ENCODE measurements around the gene ZNF837. TPM values are rescaled to one million over a fixed set of nuclear protein-coding genes. Genes with fewer than 3 reads are reported as not detected.
"Not testable (repeated sequence)": the region's sequence is repeated elsewhere in the genome, so short reads cannot be mapped to it uniquely, and the experiment has no call there.

ZNF837 gene
- polyA plus RNA-seq, 1 donor = 3.1 TPM

DNA sequence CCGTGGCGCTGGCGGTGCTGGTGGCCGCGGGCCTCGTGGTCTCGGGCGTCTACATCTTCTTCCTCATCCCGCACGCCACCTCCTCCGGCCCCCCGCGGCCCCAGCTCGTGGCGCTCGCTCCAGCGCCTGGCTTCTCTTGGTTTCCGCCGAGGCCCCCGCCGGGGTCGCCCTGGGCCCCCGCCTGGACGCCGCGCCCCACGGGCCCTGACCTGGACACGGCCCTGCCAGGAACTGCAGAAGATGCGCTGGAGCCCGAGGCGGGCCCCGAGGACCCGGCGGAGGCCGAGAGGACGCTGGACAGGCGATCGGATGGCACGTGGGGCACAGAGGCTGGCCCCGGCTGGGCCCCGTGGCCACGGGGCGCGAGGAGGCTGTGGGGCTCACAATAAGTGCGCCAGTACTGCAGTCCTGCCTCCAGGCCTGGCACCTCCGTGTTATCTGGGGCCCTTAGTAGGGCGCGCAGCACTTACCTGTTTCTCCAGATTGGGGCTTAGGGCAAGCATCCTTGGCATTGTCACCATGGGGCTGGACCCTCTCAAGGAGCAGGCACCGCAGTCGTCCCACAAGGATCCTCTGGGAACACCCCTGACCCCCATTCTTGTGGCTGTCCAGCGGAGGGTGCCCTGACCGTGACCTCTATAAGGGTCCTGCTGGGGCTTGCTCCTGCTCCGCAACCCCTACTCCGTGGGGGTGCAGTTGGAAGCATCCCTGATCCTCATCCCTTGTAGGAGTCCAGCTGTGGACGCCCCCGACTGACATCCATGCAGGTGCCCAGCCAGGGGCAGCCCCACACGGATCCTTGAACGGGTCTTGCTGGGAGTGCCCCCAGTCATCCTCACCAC lies 16.1 kb upstream of the ZNF837 start:
- no peak for DNase-seq

DNA sequence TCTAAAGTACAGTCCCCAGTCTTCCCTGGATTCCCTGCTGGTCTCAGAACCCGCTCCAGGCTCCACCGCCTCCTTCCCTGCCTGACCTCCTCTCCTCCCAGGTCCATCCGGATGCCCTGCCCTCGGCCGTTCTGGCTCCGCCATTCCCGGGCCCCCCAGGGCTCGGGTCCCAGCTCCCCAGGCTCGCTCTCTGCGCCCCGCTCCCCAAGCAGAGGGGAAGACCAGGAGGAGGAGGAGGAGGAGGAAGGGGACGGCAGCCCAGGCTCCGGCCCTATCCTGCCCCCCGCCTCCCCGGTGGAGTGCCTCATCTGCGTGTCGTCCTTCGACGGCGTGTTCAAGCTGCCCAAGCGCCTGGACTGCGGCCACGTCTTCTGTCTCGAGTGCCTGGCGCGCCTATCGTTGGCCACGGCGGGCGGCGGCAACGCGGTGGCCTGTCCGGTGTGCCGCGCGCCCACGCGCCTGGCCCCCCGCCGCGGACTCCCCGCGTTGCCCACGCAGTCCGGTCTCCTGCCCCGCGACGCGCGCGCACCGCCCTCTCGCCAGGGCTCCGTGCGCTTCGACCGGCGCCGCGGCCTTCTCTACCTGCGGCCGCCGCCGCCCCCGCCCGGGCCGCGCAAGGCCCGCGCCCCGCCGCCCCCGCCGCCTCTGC lies 15.3 kb upstream of the ZNF837 start:
- DNase-seq = no peak

DNA sequence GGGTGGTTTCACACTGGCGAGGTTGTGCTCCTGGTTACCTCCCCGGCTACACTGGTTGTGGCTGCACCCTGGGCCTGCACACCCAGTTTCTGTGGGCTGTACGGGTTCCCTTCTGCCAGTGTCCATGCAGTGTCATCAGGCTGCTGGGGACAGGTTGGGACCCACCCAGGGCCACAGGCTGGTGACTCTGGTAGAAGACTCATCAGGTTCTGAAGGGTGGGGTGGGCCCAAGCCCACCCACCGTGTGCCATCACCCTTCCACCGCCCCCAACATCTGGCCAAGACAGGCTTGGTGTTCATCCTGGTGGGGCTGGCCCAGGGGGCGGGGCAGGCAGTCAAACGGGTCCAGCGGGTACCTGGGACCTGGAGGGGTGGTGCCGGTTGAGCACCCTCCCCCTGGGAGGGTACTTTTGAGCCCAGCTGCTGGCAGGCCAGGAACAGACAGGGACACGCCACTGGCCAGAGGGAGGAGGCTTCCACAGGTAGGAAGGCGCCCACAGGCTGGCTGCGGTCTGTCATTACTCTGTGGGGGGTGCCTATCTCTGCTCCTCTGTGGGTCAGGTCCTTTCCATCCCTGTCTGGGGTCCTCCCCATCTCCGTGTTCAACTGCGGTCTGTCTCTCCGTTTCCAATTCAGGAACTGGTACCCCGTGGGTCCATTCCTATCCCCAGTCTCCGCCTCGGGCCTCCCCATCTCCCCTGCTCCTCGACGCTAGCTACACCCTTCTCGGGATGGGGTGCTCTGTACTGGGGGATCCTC lies 14.6 kb upstream of the ZNF837 start, which contains the start of gene RNF225:
Gene RNF225 (plus strand): TSS at position 437 of the 759 bp plus-strand sequence. CDS start 434 bp downstream, outside the sequence.
- no peak for DNase-seq

DNA sequence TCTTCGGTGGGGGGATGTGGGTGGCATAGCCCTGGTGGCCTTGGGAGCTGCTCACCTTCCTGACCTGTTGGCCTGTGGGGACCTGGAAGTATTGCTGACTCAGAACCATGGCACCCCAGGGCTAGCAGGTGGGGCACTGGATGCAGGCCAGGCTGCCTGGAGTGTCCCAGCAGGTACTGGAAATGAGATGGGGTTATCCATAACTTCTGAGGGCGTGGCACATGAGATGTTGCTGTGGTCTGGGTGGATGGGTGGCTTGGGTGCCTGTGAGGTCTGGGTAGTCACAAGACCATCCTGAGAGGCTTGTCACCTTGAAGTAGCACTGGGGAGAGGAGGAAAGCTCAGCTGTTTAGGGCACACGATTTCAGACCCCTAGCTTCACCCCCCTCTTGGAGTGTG lies 14.0 kb upstream of the ZNF837 start:
- no peak for DNase-seq

DNA sequence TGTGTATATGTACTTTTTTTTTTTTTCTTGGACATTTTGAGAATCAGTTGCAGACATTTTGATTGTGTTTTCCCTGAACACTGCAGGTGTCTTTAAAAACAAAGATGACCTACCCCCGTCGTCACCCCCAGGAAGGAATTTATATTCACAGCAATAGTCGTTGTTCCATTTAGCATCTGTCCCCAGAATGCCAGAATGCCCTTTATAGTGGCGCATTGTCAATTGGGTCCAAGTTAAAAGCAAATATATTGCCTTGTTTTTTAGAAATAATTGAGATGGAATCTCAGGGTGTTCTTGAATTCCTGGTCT lies 12.8 kb upstream of the ZNF837 start:
- DNase-seq = no peak

DNA sequence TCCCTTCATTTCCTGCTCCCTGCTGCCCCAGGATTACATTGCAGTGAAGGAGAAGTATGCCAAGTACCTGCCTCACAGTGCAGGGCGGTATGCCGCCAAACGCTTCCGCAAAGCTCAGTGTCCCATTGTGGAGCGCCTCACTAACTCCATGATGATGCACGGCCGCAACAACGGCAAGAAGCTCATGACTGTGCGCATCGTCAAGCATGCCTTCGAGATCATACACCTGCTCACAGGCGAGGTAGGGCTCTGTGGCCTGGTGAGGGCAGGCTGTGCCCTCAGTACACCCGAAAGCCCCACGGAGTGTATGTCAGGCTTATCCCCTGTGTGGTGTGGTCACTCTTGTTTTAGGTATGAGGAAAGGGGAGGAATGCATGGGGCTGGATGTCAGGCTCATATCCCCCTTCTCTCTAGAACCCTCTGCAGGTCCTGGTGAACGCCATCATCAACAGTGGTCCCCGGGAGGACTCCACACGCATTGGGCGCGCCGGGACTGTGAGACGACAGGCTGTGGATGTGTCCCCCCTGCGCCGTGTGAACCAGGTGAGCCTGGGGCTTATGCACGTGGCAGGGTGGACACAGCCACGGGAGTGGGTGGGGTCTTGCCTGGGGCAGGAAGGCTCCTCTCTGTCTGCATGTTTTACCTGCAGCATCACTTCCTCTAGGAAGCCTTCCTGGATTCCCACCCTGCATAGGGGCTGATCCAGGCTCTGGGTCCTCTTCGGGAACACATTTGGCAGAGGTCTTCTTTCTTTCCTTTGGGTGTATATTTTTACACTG lies 12.3 kb upstream of the ZNF837 start:
- no peak for DNase-seq

DNA sequence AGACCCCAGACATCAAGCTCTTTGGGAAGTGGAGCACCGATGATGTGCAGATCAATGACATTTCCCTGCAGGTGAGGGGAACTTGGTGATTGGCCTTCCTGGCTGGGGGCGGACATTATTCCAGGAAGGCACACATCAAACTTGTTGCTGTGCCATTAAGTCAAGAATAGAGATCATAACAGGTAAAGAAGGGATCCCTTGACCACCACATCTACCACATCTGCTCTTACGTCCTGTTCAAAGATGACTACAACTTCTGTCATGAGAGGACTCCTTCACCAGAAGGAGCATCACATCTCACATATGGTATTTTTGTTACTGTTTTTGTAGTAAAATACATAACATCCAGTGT lies 7.3 kb upstream of the ZNF837 start:
- DNase-seq = no peak

DNA sequence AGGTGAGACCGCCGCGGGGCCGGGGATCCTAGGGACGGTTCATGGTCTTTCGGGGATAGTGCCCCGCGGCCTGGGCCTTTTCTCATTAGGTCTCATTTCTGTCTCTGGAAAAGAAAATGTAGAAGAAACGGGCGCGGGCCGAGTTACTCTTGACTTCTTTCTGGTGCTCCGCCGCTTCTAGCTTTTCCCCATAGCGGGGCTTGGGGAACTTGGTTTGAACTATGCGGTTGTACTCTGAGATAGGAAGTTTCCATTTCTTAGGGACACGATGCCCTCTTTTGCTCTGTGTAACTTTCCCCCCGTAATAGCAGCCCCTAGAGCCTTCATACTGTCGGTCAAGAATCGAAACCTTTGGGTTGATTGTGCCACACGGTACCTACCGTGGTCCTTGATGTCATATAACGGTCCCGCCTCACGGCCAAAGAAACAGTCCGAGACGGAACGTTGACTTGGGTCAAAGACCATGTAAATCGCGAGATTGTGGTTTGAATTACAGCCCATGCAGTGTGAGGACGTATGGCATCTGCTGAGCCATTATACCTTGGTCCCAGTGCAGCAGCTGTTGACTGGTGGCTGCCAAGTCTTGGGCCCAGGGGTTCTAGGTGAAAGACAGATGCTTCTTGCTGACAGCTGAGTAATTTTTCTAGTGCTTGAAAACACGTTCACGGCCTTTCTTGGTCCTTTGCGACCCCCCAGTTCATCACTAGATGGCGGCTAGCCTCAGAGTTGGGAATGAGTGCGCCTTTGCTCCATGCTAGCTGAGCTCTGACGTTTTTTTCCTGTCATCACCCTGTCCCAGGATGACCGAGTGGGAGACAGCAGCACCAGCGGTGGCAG lies 6.7 kb upstream of the ZNF837 start:
- DNase-seq = no peak

DNA sequence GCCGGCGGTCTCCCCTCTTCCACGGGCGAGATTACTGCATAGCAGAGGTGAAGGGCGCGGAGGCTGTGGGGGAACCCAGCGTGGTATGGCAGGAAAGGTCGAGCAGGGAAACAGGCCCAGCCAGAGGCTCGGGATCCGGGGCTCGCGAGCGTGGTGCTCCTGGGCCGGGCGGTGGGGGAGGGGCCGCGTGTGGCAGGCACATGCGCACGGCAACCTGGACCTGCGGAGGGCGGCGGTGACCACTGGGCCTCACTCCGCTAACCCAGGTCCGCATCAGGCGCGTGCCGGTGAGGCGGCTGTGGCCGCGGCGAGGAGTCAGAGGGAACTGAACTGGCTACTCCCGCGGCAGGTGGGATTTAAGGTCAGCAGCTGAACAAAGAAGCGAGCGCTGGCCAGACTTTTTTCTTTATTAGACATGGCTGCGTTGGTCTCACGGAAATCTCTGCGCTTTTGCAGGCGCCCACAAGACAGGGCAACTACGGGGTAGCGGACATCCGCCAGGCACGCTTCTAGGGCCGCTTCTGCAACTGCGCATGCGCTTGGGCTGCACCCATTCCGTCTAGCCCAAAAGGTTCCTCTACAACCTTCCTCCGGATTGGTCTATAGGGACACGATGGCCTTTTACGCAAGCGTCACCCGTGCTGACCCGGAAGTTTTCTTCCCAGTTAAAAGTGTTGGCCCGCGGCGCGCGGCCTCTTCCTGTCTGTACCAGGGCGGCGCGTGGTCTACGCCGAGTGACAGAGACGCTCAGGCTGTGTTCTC lies 5.9 kb upstream of the ZNF837 start, which contains the start of gene RPS5:
Gene RPS5 (plus strand): TSS at position 694 of the 762 bp plus-strand sequence. CDS start 869 bp downstream, outside the sequence.
- peak; percentile 98 for DNase-seq

DNA sequence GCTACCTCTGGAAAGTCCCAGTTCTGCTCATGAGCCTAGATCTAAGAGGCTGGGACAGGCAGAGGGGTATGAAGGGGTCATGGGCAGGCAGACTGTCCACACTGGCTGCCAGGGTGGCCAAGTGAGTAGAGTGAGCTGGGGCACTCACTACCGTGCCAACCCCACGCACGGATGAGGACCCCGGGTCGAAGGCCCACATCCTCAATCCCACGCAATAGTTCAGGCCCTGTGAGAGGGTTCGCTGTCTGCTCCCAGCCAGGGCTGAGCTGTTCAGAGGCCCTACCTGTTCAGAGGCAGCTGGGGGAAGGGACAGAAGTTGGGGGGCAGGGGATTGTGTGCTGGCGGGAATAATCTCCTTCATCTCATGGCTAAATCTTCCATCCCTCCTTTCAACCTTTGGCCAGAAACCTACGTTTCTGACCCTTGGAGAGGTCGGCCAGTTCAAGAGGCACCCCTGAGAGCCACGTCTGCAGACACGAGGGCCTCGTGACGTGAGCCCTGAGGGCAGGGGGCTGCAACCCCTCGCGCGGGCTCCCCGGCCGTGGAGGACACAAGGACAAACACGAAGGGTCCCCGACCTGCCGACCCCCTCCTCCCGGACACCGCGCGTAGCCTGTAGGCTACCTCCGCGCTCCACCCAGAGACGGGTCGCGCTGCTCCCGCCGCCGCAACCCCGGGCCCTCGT lies 5.2 kb upstream of the ZNF837 start:
- no peak for DNase-seq

DNA sequence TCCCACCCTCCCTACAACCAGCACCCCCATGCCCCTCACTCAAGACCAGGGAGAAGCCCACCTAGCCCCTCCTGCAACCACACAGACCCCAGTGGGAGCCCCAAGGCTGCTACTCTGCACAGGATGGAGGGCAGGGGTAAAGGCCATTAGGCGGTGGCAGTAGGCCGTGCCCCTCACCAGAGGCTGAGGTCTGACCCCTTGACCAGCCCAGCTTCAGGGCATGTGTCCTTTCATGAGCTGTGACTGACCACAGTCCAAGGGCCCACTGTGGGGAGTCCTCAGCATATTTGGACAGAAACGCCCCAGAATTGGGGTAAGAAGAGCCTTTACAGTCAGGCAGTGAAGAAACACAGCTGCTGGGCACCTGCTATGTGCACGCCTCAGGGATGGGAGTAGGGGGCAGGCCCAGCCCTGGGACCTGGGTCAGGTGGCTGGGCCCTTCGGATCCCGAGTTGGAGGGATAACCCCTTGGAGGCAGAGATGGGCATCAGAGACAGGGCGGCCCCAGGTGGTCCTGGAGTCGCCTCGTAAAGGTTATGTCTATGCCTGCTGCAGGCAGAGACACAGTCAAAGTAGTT lies 4.6 kb upstream of the ZNF837 start:
- no peak for DNase-seq

DNA sequence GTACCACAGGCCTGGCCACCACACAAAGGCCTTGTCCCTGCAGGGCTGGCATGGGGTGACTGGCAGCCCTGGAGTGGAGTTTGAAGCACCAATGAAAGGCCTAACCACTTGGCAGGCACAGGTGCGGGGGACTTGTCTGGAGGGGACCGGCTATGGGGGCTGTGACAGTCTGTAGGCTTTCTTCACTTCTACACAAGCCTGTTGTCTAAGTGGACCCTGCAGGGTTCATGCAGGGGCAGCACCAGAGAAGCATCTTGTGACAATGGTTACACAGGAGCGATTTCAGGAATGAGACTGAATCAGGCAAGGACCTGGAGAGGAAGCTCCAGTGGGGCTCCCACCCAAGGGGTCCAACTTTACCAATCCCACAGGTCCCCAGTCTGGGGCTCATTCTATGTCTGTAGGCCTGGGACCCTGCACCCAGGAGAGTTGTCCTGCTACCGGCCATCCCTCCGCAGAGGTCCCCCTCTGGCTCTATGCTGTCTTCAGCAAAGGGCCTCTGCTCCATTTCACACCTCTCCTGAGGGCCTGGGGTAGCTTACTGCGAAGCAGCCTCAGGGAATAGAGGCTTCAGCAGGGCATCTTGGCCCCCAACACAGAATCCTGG lies 2.3 kb upstream of the ZNF837 start:
- no peak for DNase-seq

DNA sequence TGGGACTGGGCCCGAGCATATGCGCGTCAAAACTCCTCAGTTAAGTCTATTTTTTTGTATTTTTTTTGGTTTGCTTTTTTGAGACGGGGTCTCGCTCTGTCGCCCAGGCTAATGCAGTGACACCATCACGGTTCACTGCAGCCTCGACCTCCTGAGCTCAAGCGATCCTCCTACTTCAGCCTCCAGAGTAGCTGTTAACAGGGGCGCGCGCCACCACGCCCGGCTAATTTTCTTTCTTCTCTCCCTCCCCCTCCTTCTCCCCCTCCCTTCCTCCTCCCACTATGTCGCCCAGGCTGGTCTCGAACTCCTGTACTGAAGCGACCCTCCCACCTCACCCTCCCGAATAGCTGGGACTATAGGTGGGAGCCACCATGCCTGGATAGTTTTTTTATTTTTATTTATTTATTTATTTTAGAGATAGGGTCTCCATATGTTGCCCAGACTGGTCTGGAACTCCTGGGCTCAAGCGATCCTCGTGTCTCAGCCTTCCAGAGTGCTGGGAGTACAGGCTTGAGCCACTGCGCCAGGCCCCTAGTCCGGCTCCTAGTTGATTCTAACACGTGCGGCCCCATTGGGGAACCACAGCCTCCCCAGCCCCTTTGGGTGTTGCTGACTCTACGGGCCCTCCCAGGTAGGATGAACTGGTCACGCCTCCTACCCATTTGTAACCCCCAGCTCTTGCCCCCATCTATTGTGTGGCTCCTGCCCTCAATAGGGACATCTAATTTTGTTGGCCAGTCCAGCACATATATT lies 806 bp upstream of the ZNF837 start:
- DNase-seq = no peak

DNA sequence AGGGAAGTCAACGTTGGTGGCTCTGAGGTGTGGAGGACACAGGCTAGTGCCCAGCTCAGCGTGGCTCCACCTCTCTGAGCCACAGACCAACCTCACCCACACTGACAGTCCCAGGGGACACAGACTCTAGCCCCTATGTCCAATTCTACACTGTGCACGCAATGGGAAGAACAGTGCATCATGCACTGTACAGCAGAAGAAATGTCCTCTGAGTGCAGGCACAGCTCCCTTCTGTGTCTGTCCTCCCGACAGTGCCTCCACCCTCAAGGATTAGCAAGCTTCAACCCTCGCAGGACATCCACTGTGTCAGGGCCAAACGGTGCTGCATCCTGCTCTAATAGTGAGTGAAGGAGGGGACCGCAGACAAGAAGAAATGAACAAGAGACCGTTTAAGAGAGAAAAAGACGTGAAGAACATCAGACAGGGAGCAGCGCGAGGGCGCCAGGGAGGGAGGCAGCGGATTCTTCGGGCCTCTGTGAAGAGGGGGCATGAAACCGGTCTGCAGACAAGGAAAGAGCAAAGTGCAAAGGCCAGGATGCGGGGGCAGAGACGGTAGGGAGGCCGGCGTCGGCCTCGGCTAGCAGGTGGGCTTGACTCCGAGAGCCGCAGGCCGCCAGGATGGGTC lies 681 bp downstream of the ZNF837 start:
- no peak for DNase-seq

DNA sequence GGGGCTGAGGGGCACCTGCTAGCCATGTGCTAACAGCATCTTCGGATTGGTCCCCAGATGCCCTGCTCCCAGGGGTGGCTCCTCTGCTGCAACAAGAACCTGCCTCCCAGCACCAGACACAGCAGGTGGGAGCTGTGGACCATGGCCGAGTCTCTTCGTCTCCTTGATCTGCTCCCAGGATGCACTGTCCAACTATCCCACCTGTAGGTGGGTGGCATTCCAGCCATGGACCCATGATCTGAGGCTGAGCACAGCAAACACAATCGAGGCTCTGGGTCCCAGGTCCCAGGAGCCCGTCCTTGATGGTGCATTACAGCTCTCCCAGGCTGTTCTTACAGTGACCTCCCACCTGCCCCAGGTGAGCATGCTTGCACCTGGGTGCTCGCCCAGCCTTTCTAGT lies 1.6 kb downstream of the ZNF837 start:
- no peak for DNase-seq

DNA sequence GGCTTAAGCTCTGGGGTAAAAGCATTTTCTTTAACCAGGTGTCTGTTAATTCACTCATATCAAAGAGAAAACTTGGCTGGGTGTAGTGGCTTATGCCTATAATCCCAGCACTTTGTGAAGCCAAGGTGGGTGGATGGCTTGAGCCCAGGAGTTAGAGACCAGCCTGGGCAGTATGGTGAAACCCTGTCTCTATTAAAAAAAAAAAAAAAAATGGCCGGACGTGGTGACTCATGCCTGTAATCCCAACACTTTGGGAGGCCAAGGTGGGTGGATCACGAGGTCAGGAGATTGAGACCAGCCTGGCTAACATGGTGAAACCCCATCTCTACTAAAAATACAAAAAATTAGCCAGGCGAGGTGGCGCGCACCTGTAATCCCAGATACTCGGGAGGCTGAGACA lies 4.1 kb downstream of the ZNF837 start:
- DNase-seq = not testable (repeated sequence)

DNA sequence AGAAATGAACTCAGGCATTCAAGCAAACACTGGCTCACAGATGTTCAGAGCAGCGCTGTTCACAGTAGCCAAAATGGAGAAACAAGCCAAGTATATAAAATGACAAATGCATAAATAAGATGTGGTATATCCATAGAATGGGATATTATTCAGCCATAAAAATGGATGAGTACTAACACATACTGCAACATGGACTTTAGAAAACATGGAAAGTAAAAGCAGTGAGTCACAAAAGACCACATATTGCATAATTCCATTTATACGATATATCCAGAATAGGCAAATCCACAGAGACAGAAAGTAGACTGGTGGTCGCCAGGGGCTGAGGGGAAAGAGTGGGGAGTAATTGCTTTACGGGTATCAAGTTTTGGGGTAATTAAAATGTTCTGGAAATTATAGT lies 6.6 kb downstream of the ZNF837 start:
- no peak for DNase-seq
